ENCODE results near the gene RASD1.

GRCh38 chr17:17479209-17479608, 17.0 kb downstream of the RASD1 start:
- TF ChIP-seq, protein P1, sequence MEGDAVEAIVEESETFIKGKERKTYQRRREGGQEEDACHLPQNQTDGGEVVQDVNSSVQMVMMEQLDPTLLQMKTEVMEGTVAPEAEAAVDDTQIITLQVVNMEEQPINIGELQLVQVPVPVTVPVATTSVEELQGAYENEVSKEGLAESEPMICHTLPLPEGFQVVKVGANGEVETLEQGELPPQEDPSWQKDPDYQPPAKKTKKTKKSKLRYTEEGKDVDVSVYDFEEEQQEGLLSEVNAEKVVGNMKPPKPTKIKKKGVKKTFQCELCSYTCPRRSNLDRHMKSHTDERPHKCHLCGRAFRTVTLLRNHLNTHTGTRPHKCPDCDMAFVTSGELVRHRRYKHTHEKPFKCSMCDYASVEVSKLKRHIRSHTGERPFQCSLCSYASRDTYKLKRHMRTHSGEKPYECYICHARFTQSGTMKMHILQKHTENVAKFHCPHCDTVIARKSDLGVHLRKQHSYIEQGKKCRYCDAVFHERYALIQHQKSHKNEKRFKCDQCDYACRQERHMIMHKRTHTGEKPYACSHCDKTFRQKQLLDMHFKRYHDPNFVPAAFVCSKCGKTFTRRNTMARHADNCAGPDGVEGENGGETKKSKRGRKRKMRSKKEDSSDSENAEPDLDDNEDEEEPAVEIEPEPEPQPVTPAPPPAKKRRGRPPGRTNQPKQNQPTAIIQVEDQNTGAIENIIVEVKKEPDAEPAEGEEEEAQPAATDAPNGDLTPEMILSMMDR (IDR thresholded peaks at IDR 0.05 in 8 of 11, conservative IDR thresholded peaks at IDR 0.05 in 3 of 11), result no peak
- TF ChIP-seq POLR2AphosphoS5 (IDR thresholded peaks at IDR 0.05), result no peak
- no peak for TF ChIP-seq POLR2A (IDR thresholded peaks at IDR 0.05)

Data from spleen (tissue), 7 donors.